Fibroblast of skin of back (primary cell): Measurements from ENCODE around the gene TICAM1.
"Not testable (repeated sequence)": the region's sequence is repeated elsewhere in the genome, so short reads cannot be mapped to it uniquely, and the experiment has no call there.

Experiments used
- DNase-seq: peaks from one replicate; pipeline ENCODE4 v3.0.0-alpha.2; 2013

TICAM1 gene

DNA sequence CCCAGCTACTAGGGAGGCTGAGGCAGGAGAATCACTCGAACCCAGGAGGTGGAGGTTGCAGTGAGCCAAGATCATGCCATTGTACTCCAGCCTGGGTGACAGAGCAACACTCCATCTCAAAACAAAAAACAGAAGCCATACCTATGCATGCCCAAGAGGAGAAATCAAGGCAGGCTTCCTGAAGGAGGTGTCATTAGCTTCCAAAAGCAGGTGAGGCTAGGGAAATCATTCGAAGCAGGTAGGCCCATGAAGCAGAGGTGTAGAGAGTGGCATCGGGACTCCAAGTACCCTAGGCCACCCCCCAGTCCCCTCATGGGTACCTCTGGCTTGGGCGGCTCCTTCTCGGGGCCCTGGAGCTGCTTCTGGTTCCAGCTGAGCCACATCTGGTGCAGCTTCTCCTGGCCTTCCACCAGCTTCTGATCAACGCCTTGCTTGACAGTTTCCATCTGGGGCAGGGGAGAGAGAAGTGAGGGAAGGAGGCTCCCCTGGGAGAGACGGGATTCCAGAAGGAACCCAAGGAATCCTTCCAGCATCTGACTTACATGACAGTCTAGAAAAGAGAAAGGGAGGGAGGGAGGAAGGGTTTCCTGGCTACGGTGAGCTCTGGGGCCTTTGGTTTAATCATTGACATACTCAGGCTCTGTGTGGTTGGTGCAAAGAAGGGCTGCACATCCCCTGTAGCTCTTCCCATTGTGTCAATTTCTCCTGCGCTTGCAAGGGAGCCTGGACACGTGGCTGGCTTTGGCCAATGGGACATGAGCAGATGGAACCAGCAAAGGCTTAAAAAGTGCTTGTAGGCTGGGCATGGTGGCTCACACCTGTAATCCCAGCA, 13.1 kb upstream of the TICAM1 start:
- DNase-seq, result peak; percentile 75

DNA sequence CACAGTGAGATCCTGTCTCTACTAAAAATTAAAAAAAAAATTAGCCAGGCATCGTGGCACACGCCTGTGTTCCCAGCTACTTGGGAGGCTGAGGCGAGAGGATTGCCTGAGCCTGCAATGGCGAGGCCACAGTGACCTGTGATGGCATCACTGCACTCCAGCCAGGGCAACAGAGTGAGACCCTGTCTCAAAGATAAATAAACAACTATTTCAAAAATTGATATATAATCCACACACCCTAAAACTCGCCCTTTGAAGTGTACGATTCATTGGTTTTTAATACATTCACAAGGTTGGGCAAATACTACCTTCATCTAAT, 12.1 kb upstream of the TICAM1 start:
- no peak for DNase-seq

DNA sequence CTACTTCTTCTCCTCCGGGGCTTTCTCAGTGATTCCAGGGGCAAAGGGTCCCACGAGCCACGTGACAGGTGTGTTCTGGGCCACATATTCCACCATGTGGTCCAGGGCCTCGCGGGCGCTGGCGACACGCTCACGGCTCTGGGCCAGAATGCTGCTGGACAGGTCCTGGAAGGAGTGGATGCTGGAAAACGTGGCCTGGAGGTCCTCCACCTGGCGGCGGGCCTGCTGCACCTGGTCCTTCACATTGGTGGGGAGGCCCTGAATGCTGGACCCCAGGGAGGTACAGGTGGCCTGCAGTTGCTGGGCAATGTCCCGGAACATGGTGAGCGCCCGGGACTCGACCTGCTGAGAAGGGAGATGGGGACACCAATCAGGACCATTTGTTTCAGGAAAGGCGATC, 7.7 kb upstream of the TICAM1 start:
- DNase-seq, result no peak

DNA sequence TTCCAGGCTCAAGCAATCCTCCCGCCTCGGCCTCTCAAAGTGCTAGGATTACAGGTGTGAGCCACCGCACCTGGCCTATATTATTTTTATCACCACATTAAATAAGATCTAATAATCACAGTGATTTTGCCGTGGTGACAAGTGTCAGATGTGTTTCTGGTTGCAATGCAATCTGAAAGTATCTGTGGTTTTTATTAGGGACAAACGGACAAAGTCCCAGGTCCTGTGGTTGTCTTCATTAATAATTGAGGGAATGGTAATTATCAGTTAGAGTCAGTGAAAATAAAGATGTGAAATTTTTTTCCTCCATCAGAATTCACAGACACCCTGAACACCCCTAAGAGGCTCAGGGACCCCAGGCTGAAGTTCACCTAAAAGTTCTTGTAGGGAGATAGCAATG, 1.3 kb upstream of the TICAM1 start:
- no peak for DNase-seq

DNA sequence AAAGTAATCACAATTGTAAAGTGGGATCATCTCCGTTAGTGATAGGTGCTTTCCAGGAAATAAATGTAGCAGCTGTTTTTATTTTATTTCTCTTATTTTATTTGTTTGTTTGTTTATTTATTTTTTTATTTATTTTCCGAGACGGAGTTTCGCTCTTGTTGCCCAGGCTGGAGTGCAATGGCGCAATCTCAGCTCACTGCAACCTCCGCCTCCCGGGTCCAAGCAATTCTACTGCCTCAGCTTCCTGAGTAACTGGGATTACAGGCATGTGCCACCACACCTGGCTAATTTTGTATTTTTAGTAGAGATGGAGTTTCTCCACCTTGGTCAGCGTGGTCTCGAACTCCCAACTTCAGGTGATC, 448 bp upstream of the TICAM1 start:
- DNase-seq, result not testable (repeated sequence)

DNA sequence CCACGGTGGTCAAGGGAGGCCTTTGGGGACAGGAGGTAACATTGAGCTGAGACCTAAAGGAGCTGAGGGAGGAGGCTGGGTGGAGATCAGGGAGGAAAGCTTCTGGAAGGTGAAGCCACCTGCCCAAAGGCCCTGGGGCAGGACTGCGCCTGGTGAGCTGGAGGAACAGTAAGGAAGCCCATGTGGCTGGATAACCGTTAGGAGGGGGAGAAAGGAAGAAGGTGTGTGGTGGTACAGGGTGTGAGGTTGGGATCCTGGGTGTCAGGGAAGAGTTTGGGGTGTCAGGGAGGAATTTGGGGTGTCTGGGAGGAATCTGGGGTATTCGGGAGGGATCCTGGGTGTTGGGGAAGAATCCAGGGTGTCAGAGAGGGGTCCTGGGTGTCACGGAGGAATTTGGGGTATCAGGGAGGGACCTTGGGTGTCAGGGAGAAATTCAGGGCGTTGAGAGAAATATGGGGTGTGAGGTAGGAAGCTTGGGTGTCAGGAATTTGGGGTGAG, 695 bp downstream of the TICAM1 start:
- no peak for DNase-seq

DNA sequence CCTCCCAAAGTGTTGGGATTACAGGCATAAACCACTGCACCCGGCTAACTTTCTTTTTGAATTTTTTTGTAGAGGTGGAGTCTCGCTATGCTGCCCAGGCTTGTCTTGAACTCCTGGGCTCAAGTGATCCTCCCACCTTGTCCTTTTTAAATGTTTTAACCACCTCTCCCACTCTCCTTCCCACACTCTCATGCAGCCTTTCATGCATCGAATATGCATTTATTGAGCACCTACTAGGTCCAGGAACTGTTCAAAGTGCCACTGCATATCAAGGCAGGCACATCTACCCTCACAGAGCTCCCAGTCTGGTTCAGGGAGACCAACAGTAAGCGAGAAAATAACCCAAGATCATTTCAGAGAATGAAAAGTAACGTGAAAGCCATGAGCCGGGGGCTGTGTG, 1.2 kb downstream of the TICAM1 start:
- DNase-seq, result no peak

DNA sequence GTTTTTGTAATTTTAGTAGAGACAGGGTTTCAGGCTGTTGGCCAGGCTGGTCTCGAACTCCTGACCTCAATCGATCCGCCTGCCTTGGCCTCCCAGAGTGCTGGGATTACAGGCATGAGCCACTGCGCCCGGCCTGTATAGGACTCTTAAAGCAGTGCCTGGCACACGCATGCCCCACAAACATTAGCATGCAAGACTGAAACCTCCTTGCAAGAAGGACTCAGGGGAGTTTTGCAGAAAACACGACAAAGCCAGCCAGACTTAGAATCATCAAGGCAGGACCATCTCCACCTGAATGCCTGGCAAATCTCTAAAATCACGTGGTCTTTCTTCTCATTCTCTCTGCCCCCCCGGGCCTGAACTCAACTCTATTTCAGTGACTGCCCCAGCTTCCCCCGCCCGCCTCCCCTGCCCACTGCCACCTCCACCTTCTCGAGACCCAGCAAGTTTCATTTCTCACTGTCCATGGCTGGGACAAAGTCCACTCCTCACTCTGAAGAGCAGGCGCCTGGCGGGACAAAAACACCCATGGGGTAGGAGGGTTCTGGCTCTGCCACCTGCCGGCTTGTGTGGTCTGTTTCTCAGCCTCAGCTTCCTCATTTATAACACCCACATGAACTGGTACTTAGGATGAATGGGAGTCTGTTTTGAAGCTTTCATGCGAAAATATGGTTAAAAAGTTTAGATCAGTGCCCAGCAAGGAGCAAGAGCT, 2.4 kb downstream of the TICAM1 start:
- no peak for DNase-seq

DNA sequence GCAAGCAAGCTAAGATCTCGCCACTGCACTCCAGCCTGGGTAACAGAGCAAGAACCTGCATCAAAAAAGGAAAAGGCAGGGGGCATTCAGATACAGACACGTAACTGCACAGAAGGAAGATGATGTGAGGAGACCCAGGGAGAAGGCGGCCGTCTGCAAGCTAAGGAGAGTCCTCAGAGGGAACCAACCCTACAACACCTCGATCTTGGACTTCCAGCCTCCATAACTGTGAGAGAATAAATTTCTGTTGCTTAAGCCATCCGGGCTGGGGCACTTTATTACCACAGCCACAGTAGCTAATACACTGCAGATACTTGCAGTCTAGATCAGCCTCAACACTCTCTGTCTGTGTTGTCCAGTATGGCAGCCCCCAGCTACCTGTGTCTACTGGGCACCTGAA, 7.9 kb downstream of the TICAM1 start:
- no peak for DNase-seq

DNA sequence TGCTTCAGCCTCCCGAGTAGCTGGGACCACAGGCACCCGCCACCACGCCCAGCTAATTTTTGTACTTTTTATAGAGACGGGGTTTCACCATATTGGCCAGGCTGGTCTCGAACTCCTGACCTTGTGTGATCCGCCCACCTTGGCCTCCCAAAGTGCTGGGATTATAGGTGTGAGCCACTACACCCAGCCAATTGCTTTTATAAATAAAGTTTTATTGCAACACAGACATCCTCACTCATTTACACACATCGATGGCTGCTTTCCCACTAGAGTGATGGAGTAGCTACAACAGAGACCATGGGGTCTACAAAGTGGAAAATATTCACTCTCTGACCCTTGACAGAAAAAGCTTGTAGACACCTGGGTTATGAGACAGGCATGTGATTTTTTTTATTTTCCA, 9.2 kb downstream of the TICAM1 start:
- DNase-seq, result not testable (repeated sequence)

DNA sequence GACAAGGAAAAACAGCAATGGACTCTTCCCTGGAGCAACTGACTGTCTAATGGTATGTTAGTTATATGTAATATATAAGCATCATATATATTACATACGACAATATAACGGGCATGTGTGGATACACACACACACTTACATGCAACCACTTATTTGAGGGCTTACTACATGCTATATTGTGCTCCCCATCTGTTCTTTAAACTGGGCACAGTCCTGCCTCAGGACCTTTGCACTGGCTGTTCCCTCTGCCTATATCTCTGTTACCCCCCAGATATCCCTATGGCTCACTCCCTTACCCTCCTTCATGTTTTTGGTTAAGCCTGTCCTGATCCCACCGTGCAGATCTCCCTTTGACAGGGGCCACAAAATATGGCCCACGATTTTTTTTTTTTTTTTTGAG, 10.2 kb downstream of the TICAM1 start:
- no peak for DNase-seq

DNA sequence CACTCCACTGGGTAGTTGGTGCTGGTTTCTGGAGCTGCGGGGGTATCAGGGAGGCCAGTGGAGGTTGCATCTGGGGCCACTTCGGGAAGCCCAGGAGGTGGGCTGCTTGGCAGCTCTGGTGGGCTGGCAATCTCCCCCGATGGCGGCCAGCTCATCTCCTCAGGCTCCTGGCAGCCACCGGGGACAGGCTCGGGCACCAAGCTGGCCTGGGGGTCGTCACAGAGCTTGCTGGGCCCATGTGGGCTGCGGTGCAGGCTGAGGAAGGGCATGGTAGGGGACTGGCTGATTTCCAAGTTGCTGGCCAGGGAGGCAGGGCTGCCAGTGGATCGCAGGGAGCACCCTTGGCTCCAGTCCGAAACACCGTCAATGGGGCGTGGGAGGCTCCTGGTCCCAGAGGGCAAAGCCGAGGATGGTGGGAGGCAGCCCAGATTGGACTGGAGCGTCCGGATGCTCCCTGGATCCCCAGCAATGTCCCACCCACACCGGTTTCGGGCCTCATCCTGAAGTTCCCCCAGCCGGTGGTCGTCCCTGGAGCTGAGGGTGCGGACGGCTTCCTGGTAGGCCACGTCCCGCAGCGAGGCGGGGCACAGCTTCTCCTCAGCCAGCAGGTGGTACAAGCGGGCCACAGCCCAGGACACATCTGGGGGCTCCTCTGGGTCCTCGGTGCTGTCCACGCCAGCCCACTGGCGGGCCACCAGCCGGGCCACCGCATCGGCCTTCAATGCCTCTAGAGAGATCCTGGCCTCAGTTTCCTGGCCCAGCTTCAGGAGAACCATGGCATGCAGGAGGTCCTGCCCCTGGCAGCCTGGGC, 13.8 kb downstream of the TICAM1 start:
- no peak for DNase-seq

DNA sequence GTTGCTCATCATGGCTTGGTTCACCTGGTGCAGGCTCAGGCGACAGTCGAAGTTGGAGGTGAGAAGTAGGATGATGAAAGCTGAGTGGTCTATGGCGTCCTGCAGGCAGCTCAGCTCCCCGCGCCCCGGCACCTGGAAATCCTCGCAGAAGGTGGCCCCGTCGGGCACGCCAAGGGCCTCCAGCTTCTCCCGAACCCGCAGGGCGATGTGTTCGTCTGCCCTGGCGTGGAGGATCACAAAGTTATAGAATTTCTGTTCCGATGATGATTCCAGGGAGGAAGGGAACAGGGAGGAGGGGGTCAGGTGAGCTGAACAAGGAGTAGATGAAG, 14.6 kb downstream of the TICAM1 start:
- DNase-seq, result no peak

DNA sequence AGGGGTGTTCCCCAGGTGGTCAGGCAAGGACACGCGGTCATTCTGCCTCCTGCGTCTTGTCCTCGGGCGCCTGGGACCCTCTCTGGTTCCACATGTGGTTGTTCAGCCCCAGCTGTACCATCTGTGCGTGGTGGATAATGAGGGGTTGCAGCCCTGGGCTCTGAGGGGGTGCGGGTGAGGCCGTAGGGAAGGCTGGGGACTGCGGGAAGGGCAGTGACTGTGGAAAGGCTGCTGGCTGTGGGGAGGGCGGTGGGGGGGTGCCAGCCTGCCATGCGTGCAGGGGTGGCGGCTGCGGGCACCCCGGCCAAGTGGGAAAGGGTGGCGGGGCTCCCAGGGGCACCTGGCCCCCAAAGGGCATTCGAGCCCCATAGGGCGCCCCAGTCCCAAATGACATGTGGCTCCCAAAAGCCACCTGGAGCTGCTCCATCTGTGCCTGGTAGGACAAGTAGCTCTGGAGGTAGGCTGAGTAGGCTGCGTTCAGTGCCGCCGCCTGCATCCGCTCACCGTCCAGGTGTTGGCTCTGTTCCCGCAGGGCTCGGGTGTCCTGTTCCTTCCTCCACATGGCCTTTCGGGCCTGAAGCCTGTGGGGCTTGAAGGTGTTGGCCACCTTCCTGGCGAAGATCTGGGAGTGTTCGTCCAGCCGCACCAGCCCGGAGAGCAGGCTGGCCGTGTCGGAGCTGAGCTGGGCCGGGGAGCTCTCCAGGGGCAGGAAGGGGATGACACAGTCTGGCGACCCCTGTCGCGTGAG, 15.1 kb downstream of the TICAM1 start:
- DNase-seq, result no peak

DNA sequence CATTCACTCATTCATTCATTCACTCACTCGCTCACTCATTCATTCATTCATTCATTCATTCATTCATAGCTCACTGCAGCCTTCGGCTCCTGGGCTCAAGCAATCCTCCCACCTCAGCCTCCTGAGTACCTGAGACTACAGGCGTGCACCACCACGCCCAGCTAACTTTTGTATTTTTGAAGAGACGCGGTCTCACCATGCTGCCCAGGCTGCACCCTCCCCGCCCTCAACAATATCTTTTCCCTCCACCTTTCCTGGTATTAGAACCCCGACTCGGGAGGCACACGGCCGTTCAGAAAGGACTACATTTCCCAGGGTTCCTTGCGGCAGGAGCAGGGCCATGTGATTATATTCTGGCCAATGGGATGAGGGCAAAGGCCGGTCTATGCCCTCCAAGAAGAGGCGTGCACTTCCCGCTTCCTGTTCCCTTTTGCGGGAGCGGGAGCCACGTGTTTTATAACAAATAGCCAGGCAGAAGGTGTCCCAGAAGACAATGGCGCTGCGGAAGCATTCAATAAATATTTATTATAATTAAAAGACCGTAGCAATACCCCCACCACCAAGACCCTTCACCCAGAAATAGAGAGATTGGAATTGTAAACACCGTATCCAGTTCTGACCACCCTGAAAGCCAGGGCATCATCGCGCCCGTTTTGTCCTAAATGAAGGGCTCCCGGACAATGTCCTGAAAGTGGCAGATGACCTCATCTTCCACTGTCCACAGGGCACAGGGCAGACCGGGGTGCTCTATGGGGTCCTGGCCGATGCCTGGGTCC, 15.9 kb downstream of the TICAM1 start:
- DNase-seq, result peak; percentile 94

DNA sequence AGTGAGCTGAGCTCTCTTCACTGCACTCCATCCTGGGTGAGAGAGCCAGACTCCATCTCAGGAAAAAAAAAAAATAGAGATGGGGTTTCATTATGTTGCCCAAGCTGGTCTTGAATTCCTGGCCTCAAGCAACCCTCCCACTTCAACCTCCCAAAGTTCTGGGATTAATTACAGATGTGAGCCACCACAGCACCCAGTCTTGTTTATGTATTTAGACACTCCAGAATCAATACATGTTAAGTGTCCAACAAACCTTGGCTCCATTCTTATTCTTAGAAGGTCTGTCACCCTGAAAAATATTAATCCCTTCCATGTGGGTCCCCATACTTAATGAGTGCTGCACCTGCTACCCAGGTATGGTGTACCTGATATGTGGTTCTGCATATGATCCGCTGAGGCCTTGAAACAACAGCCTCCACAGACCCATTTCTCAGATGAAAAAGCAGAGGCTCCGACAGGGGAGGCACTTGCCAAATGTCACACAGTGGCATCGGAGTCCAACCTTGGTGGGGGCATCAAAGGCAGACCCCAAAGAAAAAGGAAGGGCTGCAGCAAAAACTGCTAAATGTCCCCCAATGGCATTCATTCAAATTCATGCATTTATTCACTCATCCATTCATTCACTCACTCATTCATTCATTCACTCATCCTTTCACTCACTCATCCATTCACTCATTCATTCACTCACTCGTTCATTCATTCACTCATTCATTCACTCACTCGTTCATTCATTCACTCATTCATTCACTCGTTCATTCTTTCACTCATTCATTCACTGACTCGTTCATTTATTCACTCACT, 16.7 kb downstream of the TICAM1 start:
- peak; percentile 68 for DNase-seq

DNA sequence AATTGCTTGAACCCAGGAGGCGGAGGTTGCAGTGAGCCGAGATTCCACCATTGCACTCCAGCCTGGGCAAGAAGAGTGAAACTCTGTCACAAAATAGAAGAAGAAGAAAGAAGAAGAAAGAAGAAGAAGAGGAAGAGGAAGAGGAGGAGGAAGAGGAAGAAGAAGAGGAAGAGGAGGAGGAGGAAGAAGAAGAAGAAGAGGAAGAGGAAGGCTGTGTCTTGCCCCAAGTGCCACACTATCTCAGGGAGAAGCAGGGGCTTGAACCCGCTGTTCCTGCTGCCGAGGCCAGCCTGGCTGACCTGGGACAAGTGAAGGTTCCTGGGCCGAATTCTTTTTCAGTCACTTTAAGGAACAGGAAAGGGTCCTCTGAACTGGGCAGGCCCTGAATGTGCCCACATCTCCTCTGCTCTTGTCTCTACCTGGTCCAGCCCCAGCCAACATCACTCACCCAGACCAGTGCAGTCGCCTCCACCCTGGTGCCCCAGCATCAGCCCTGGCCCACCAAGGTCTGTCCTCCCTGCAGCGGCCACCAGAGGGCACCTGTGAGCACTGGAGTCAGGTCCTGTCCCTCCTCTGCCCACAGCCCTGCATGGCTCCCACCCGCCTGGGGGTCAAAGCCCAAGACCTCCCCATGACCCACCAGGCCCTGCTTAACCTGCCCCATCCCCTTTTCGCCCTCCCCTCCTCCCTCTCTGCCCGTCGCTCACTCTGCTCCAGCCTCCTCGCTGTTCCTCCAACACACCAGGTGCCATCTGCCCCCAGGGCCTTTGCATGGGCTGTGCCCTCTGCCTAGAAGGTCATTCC, 20.0 kb downstream of the TICAM1 start:
- peak; percentile 63 for DNase-seq

DNA sequence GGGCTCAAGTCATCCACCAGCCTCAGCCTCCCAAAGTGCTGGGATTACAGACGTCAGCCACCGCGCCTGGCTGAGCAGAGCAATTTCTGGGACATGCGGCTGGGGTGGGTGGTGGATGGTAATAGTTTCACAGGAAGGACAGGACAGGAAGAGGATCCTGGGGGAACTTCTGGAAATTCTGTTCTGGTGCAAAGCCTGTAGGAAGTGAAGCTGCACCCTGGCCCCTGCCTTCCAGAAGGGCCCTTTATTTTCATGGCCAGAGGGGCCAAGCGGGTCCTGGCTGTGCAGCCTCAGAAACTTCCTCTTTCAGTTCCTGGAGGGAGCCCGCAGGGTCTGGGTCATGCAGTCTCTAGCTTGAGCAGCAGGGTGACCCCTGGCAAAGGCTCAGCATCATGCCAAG, 24.3 kb downstream of the TICAM1 start:
- no peak for DNase-seq

DNA sequence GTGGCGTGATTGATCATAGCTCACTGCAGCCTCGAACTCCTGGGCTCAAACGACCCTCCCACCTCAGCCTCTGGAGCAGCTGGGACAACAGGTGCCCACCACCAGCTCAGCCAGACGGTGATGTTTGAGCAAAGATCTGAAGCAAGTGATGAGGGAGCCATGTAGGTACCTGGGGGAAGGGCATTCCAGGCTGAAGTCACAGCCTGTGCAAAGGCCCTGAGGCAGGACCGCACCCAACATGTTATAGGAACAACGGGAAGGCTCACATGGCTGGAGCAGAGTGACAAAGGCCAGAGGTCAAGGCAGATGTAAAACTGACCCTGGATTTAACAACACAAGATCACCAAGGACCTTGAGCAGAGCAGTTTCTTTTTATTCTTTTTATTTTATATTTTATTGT, 25.1 kb downstream of the TICAM1 start:
- DNase-seq, result no peak

DNA sequence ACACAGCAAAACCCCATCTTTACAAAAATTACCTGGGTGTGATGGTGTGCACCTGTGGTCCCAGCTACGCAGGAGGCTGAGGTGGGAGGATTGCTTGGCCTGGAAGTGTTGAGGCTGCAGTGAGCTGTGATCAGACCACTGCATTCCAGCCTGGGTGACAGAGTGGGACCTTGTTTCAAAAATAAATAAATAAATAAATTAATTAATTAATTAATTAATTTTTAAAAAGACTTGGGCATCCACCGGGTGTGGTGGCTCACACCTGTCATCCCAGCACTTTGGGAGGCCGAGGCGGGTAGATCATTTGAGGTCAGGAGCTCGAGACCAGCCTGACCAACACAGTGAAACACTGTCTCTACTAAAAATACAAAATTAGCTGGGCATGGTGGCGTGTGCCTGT, 26.4 kb downstream of the TICAM1 start:
- DNase-seq, result not testable (repeated sequence)
